Renal cortical epithelial cell (primary cell): ENCODE results near the gene SHISA9. TPM values are rescaled to one million over a fixed set of nuclear protein-coding genes. Genes with fewer than 3 reads are reported as not detected.

Experiments used
- DNase-seq: peaks from one replicate; pipeline ENCODE4 v3.0.0-alpha.2; 2011; ENCODE audit warnings: low read depth
- total RNA-seq: library from RNA; depleted of rRNA; stranded (reverse); fragments of >200 nt; gene quantifications from 2 replicates; pipeline ENCODE4 v1.2.3, GENCODE V29; 2014

Gene SHISA9
- total RNA-seq, 1 donor from 2014 or later = 21.3 TPM

DNA sequence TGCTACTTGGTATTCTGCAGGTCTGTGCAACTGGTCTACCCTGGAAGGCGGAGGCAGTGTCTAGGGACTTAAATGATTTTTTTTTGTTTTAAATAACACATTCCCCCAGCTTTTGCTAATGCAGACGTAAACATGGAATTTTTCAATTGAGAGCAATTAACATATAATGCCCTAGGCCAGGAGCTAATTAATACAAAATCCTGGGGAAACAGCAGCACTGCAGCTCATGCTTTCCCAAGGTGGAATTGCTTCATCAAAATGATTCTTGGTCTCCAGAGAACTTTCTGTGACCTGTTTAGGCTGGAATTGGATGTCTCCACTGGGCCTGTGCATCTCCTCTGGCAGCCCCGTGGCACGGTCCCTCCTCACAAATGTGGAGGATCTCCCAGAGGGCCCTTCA is 50.6 kb downstream of the SHISA9 start:
- peak; percentile 64 for DNase-seq

DNA sequence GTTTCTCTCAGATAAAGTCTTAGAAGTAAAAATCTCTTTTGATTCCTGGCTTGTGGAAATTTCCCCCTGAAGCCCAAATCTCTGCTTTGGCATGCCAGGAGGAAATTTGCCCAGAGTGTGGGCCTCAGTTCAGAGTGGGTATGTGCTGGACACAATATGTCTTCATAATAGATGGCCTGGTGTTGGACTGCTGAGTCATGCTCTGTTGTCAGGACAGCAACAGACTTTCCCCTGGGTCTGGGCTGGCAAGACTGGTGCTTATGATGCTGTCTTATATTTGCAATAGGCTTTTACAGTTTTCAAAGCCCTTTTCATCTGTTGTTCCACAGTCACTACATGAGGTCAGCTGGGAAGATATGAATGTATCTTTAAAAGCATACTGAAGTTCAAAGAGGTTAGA is 57.0 kb downstream of the SHISA9 start:
- DNase-seq = peak; percentile 62

DNA sequence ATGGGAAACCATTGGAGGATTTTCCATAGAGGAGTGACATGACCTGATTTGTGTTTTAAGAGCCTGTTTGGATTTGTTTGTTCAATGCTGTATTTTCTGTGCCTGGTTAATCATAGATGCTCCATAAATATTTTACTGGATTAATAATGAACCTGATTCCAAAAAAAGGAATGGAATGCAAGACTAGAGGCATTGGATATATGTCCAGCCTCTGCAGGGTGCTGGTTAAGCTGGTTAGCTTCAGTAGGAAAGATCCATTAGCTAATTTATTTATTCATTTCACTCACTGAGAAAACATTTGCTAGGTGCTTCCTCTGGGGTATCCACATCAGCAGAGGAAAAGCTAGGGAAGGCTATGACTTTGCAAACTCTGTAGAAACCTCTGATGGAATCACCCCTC is 57.7 kb downstream of the SHISA9 start:
- peak; percentile 87 for DNase-seq

DNA sequence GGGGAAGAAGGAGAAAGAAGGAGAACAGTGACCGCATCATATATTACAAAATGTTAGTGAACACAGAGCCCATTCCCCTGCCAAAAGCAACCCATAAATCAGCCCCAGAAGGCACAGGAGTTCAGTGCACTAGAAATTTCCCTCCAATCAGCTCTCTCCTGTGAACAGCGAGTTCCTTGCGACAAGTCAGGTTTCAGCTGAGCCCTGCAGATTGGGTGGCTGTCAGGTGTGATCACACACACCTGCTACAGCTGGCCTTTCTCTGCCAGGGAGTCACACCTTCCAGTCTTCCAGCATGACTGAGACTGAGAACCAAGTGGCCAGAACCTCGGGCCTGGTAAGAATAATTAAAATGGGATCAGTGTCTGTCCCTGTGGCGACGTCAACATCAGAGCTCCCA is 60.2 kb downstream of the SHISA9 start:
- DNase-seq = no peak

DNA sequence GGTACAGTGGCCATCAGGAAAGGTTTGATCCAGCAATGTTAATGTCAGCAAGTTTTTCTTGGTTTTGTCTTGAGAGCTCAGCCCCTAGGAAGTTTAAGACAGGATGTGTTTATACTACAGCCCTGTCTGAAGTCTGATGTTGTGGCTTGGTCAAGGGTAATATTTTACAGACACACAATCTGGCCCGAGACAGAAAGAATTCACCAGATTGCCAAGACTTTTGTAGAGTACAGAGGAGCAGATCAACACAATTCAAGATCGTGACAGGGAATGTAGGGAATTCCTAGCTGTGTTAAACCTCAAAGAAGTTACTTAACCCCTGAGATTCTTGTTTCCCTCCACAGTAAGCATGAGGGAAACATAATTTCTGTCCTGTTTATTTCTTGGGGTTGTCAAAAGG is 63.1 kb downstream of the SHISA9 start:
- DNase-seq = peak; percentile 96

DNA sequence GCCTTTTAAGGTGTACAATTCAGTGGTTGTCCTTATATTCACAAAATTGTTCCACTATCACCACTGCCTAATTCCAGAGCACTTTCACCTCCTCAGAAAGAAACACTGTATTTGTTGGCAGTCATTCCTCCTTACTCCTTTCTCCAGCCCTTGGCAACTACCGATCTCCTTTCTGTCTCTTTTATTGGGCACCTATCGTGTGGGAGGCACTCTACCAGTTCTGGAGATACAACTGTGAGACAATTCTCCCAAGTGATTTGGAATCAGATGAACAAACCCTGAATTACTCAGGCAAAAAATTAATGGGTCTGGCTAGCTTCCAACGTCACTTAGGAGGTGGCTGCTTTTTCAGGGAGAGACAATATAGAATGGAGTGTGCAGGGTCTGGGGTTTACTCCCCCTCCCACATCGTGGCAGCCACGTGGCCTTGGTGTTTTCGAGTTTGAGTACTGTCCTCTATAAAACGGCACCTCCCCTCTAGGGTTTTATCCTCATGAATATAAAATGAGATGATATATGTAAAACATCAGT is 63.9 kb downstream of the SHISA9 start:
- DNase-seq = peak; percentile 44

DNA sequence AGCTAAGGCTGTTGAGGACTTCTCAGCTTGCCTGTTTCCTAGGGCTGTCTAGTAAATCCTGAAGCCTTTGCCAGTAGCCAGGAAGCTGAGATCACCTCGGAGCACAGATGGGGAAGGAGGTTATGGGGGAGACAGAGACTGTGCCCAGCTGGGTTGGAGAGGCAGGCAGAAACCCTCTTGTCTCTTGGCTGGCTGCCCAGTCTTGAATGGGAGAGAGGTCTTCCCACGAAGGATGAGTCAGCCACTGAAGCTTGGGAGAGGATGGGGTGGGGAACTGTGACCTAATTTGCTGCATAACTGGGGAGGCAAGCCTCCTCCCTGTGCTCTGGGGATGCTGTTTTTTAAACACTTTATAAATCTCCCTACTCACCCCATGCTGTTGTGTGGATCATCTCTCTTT is 69.8 kb downstream of the SHISA9 start:
- DNase-seq = peak; percentile 94

DNA sequence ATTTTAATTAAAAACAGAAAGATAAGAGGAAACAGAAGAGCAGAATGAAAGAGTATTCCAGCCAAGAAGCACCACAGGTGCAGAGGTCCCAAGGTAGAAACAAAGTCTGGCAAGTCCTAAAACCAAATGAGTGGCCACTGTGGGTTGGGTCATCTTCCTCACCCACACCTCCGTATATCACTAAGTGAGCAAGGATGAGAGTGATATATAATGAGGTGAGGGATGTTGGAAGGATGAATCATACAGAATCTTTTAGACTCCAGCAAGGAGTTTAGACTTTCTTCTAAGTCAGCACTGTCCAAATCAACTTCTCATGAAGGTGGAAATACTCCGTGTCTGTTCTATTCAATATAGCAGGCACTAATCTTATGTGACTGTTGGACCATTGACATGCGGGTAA is 70.8 kb downstream of the SHISA9 start:
- DNase-seq = no peak

DNA sequence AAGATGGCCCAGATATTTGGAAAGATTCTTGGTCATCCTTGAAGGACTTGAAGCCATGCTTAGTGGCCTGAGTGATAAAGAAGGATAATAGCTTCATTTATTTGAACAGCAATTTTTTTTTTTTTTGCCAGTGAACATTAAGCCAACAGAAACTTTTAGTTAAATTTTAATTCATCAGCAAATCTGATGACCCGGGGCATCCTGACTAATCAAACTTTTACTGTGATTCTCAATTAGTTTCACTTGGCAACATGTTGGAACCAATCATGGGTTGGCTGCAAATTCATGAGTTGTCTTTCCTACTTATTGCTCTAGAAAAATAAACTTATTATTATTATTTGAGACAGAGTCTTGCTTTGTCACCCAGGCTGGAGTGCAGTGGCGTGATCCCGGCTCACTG is 74.4 kb downstream of the SHISA9 start:
- peak; percentile 65 for DNase-seq

DNA sequence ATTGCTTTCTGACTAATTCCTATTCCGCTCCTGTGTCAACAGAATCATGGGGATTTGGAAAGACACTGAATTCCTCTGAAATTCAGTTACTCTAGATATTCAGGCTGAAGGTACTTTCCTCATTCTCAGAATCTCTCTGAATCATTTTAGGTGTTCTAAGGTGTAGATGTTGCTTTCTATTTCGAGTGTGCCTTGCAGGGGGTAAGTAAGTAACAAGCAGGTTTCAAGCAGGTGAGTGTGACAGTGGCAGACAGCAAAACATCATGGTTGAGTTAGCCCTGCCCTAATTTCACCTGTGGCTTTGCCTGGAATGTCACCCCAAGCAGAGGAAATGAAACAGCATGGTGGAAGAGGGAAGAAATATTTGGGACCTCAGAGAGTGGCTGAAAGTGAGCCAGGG is 75.1 kb downstream of the SHISA9 start:
- DNase-seq = peak; percentile 61

DNA sequence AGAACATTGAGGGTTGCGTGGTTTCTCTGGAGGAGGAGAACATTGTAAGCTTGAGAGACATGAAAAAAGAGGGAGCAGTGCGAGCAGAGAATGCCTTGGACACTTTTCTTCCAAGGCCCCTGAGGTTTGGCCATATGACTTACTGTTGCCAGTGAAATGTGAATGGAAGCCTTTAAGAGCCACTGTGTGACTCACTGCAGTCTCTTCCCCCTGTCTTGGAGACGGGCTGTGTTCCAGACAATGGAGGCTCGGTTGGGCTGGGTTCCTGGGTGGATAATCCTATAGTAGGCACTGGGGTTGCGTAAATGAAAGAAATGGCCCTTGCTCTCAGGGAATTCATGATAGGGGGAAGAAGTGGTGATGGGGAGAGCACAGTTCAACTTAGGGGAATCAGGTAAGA is 75.5 kb downstream of the SHISA9 start:
- DNase-seq = peak; percentile 83

DNA sequence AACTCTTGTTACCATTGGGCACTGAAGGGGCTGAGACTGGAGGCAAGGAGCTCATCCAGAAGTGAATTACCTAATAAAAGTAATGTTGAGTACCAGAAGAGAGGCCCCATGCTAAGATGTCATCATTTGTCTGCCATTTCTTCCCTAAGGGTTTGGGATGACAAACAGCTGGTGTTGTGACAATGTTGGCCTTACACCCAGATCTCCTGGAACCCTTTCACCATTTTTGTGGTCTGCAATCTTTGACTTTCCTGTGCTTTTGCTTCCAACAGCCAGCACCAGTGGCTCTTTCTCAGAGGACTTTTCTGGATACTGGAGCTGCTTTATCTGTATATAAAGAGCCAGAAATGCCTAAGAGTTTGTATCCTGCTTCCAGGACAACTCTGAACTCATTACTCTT is 84.1 kb downstream of the SHISA9 start:
- DNase-seq = no peak

DNA sequence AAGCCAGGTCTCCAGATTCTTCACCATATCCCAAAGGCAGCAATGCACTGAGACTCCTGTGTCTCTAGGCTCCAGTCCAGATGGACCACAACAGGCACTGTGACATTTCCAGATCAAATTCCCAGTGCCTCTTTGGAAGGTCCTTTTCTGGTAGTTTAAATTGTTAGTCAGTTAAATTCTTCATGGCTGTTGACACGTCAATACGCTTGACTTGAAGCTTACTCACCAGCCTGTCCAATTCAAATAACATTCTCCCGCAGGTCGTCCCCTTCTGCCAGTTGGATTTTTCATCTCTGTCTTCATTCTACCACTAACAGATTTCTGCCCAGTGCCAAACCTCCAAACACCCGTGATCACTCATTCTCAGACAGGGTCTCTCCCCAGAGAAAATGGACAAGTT is 86.7 kb downstream of the SHISA9 start:
- DNase-seq = peak; percentile 10

DNA sequence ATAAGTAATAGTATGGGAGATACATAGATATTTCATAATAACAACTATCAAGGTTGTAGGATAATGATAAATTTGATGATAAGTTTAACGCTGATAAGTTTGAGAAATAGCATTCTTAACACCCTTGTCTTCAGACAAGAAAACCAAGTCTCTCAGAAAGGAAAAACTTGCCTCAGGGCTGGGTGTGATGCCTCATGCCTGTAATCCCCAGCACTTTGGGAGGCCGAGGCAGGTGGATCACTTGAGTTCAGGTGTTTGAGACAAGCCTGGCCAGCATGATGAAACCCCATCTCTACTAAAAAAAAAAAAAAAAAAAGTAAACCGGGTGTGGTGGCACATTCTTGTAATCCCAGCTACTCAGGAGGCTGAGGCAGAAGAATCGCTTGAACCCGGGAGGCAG is 90.7 kb downstream of the SHISA9 start:
- no peak for DNase-seq

DNA sequence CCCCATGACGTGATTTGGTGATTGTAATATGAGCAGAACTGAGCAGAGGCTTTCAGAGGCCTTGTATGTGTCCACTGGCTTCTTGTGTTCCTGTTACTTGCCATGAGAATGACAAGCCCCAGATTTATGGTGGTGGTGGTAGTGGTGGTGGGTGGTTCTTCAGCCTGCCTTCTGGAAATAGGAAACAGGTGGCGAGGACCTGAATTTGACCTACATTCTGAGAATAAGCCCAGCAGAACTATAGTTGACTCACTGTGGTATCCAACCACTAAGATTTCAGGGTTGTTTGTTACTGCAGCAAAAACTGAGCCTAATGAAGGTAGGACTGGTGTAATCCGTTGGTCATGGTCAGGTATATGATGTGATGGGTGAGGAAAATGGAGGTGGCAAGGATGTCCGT is 93.0 kb downstream of the SHISA9 start:
- DNase-seq = no peak

DNA sequence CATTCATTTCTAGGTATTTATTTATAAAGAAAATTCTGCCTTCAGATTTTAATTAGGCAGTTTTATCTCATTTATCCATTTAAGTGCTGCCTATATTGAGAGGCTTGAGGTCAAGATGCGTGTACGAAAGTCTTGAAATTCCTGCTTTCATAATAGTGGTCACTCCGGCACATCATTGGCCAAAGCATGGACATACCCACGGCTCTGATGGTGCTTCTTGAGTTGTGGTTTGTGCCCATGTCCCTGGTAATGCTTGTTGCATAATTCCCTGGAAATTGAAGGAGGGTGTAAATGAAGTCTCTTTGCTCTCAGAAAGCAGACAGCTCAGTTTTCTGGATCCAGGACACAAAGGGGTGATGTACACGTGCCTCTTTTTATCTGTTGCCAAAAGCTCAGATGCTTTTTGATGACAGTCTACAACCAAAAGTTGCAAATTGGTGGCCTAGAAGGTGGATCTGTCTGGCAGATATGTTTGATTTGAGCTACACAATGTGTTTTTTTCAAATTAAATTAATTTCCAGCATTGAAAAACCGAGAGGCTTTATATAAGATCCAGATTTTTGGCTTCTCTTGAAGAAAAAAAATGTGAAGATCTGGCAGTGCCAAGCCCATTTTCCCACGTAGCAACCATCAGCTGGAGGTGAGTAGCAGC is 94.4 kb downstream of the SHISA9 start:
- DNase-seq = no peak

DNA sequence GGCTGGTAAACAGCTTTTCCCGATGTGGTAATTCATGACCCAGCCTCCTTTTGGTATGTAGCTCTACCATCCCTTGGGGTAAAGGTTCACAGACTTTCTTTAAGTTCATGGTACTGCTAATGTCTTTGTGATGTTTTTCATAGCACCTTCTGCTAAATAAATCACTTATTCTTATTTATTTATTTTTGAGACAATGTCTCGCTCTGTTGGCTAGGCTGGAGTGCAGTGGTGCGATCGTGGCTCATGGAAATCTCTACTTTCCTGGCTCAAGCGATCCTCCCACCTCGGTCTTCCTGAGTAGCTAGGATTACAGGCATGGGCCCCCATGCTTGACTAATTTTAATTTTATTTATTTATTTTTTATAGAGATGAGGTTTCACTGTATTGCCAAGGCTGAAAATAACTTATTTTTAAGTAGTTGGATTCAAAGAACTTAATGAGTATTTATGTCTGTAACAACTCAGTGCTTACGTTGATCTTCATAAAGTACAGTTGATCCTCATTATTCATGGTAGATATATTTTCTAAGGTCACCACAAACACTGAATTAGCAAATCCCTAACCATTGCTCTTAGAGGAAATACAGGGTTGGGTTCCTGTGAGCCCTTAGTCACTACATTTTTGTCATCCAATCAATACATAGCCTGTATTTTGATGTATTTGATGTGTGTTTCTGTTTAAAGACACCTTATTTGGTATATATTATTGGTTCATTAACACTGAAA is 97.1 kb downstream of the SHISA9 start:
- DNase-seq = no peak

DNA sequence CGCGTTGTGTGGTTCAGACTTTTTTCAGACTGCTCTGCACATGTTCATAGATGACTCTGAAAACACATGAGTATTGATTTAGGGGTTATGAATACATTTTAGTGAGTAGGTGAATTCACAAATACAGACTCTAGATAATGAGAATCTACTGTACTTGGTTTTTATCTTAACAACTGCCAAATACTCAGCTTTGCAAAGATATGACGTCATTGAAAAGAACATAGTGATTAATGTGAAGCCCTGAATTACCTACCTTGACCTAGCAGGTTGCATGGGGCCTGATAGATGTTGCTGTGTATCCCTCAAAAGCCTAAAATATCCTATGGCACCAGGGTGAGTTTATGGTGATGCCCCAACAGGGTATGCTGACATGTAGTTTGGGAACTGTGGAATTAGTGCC is 98.0 kb downstream of the SHISA9 start:
- DNase-seq = no peak

DNA sequence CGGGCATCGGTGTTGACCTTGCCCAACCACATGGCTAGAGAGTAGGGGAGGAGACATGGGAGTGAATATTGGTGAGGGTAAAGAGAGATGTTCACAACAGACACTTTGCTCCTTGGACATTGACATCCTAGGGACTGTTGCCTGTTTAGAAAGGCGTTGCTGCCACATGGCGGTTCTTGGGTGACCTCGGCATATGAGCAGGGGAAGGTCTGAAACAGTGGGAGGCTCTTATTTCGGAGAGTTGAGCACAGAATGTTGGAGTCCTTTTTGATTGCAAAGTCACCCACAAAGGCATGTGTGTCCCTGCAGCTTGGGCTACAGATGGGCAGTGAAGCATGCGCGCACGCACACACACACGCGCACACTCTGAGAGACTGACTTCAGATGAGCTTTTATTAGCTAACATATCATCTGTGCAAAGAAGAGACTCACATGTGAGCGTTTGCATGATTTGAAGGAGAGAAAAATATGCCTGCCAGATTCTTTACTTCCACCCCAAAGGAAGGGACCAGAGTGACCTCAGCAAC is 104.4 kb downstream of the SHISA9 start:
- peak; percentile 13 for DNase-seq

DNA sequence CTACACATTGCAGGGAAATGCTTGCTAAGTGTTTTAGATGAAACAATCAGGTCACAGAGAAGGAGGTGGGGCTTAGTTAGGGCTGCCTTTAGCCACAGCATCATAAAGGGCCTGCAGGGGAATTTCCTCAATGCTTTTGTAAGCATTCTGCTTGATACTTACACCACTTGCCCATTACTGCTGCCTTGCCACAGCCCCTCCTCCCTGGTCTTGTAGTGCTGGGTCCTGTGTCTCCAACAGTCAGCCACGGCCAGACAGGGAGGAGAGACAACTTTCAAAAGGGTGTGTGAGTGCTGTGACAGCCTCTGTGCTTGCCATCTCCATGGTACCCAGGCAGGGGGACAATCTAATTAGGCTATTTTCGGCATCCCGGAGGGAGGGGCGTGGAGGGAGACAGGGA is 111.2 kb downstream of the SHISA9 start:
- peak; percentile 54 for DNase-seq

DNA sequence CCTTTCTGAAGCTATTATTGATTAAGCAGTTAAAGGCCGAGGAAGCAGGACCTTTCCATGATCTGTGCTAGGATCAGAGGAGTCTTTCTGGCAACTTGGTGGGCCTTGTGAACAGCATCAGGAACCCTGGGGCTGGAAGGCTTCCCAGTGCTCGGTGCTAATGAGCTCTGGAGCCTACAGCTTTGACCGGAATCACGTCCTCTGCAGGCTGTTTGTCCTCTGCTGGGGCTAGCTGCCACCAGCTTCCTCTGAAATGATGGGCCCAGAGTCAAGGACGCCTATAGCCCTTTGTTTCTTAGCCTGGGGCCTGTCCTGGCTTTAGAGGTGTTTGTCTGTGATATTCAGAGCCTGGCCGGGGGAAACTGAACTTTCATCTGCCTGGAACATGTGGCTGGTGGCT is 111.6 kb downstream of the SHISA9 start:
- no peak for DNase-seq

DNA sequence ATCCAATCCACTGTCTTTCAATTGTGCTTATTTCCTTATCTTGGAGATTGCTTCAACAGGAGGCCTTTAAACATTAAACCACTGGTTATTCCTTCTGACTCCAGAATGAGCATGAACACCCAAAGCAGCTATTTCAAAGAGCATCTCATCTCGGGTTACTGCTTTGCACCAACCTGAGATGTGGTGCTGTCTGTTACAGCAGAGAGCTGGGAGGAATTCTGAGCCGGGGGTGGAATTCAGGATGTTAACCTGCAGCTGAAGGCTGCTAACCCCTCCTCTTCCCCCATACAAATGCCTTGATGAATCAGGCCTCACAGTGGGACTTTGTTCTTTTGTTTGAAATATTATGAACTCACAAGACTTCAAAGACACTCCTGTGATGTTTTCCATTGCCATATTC is 113.1 kb downstream of the SHISA9 start:
- DNase-seq = peak; percentile 78

DNA sequence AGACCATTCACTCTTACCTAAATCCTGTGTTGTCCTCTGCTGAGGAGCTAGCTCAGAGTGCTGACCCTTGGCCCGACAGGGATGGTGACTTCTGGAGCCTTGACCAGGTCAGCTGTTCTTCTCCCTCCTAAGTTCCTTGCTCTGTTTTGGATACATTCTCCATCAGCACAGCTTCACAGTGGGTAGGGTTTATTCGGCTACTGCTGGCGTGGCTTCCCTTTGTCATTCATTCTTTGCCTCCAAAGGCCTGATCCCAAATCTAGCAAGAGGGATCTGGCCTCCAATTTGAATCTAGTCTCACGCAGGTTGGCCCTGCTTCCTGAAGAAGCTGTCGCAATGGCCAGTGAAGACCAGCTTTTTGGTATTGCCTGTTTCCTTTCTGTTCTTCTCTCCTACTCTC is 116.6 kb downstream of the SHISA9 start:
- DNase-seq = no peak
